H1 (cell line): ENCODE results near the gene ADGRB2. TPM values are rescaled to one million over a fixed set of nuclear protein-coding genes. Genes with fewer than 3 reads are reported as not detected.

Experiments used
- CTCF ChIA-PET: fragments of 300-600 bp; sonication (Branson Sonifier 250); formaldehyde crosslinking; loops from one replicate; lab custom pipeline; 2021; ENCODE audit not compliant: partially characterized antibody; lab: Charles Lee
- POLR2A ChIA-PET: fragments of 300-600 bp; sonication (Branson Sonifier 250); formaldehyde crosslinking; loops from one replicate; lab custom pipeline; 2021; ENCODE audit warnings: inconsistent platforms; ENCODE audit not compliant: partially characterized antibody; lab: Charles Lee
- DNase-seq, 2 experiments: peaks; one replicate each; pipeline versions ENCODE4 v3.0.0 to v3.0.0-alpha.2; 2010 to 2022; ENCODE audit warnings: low spot score in 2 of 2, low read depth in 1 of 2, mixed read lengths in 1 of 2
- FAIRE-seq: peaks from 2 replicates; lab custom pipeline; 2011; peaks lifted over from hg19 to GRCh38; lab: Jason Lieb, UNC
- H2AFZ ChIP-seq: 2 replicates; pipeline ENCODE4 v1.8.1; 2012; ENCODE audit warnings: low read length, inconsistent platforms
- H2AK5ac ChIP-seq: 2 replicates; pipeline ENCODE4 v1.6.1; 2013; ENCODE audit warnings: low read depth, low read length
- H2BK120ac ChIP-seq: replicated peaks from 2 replicates; pipeline ENCODE3; 2013; ENCODE audit warnings: low read depth, low read length, inconsistent platforms
- H2BK12ac ChIP-seq: 2 replicates; pipeline ENCODE4 v1.6.1; 2013; ENCODE audit warnings: low read depth, low read length
- H2BK15ac ChIP-seq: 2 replicates; pipeline ENCODE4 v1.6.1; 2013; ENCODE audit warnings: low read length
- H2BK20ac ChIP-seq: 2 replicates; pipeline ENCODE4 v1.6.1; 2013; ENCODE audit warnings: low read length
- H2BK5ac ChIP-seq: 2 replicates; pipeline ENCODE4 v1.6.1; 2013; ENCODE audit warnings: low read depth, low read length
- H3K14ac ChIP-seq: 2 replicates; pipeline ENCODE4 v1.6.1; 2013; ENCODE audit warnings: inconsistent platforms; ENCODE audit not compliant: insufficient read length
- H3K18ac ChIP-seq: 2 replicates; pipeline ENCODE4 v1.6.1; 2013; ENCODE audit warnings: low read length; ENCODE audit errors: extremely low read depth
- H3K23ac ChIP-seq: 2 replicates; pipeline ENCODE4 v1.6.1; 2013; ENCODE audit warnings: inconsistent platforms; ENCODE audit not compliant: insufficient read length
- H3K23me2 ChIP-seq: 2 replicates; pipeline ENCODE4 v1.6.1; 2013; ENCODE audit warnings: low read depth, low read length
- H3K27ac ChIP-seq: 2 replicates; pipeline ENCODE4 v1.6.1; 2011; ENCODE audit warnings: low read depth, low read length, inconsistent platforms
- H3K27me3 ChIP-seq, 4 experiments: replicated peaks in 1 of 4; 1 replicate in 1 of 4; 2 replicates in 3 of 4; pipeline versions ENCODE4 v1.6.1 to v1.8.1; 2011 to 2013; ENCODE audit warnings: low read length in 3 of 4, mild to moderate bottlenecking in 3 of 4, inconsistent platforms in 2 of 4, mixed read lengths in 2 of 4, moderate library complexity in 1 of 4; ENCODE audit not compliant: control insufficient read depth in 3 of 4, insufficient read depth in 3 of 4; ENCODE audit errors: extremely low read depth in 1 of 4
- H3K36me3 ChIP-seq, 4 experiments: 2 replicates each; pipeline versions ENCODE4 v1.6.1 to v1.8.1; 2011 to 2013; ENCODE audit warnings: mild to moderate bottlenecking in 4 of 4, low read length in 3 of 4, moderate library complexity in 2 of 4, control low read depth in 1 of 4, inconsistent platforms in 1 of 4; ENCODE audit not compliant: insufficient read depth in 4 of 4, control insufficient read depth in 2 of 4
- H3K4ac ChIP-seq: replicated peaks from 2 replicates; pipeline ENCODE3; 2013; ENCODE audit warnings: low read length, low read depth, mixed read lengths, inconsistent platforms; ENCODE audit not compliant: insufficient read length
- H3K4me1 ChIP-seq, 4 experiments: replicated peaks in 1 of 4; 1 replicate in 1 of 4; 2 replicates in 3 of 4; pipeline versions ENCODE4 v1.6.1 to v1.8.1; 2011 to 2013; ENCODE audit warnings: low read length in 3 of 4, inconsistent platforms in 2 of 4, mixed read lengths in 1 of 4; ENCODE audit not compliant: insufficient read depth in 4 of 4, control insufficient read depth in 3 of 4
- H3K4me2 ChIP-seq, 2 experiments: 2 replicates each; pipeline versions ENCODE4 v1.6.1 to v1.8.1; 2011 to 2013; ENCODE audit warnings: low read depth in 2 of 2, low read length in 2 of 2, control low read depth in 1 of 2, inconsistent platforms in 1 of 2, mild to moderate bottlenecking in 1 of 2; ENCODE audit not compliant: insufficient read depth in 1 of 2
- H3K4me3 ChIP-seq, 4 experiments: fragments of 200-600, 300-600 bp in 1 of 4; sonication (generic), shearing (Covaris generic), sonication (Bioruptor Twin) in 1 of 4; 2 replicates each; pipeline versions ENCODE4 v1.5.1 to v1.8.1; 2011 to 2016; ENCODE audit warnings: low read length in 4 of 4, low read depth in 3 of 4, control low read depth in 2 of 4, inconsistent platforms in 2 of 4, mild to moderate bottlenecking in 2 of 4, mixed read lengths in 1 of 4, moderate library complexity in 1 of 4; ENCODE audit not compliant: insufficient read depth in 2 of 4; ENCODE audit errors: extremely low read depth in 1 of 4
- H3K56ac ChIP-seq: replicated peaks from 2 replicates; pipeline ENCODE3; 2013; ENCODE audit warnings: low read depth, mild to moderate bottlenecking, mixed read lengths, low read length, inconsistent platforms; ENCODE audit not compliant: insufficient read length
- H3K79me1 ChIP-seq: 2 replicates; pipeline ENCODE4 v1.6.1; 2013; ENCODE audit warnings: low read depth, low read length, control low read depth
- H3K79me2 ChIP-seq, 2 experiments: 2 replicates each; pipeline versions ENCODE4 v1.6.1 to v1.8.1; 2012 to 2013; ENCODE audit warnings: low read length in 2 of 2, mild to moderate bottlenecking in 2 of 2, inconsistent platforms in 1 of 2; ENCODE audit not compliant: insufficient read depth in 2 of 2, control insufficient read depth in 1 of 2
- H3K9ac ChIP-seq, 4 experiments: replicated peaks in 1 of 4; 1 replicate in 1 of 4; 2 replicates in 3 of 4; pipeline versions ENCODE4 v1.6.1 to v1.8.1; 2011 to 2013; ENCODE audit warnings: low read depth in 3 of 4, low read length in 3 of 4, control low read depth in 2 of 4, mild to moderate bottlenecking in 2 of 4, moderate library complexity in 2 of 4, inconsistent platforms in 1 of 4; ENCODE audit errors: extremely low read depth in 1 of 4
- H3K9me3 ChIP-seq, 2 experiments: 2 replicates each; pipeline versions ENCODE4 v1.6.1 to v1.8.1; 2012 to 2013; ENCODE audit warnings: mild to moderate bottlenecking in 2 of 2, moderate library complexity in 2 of 2, control low read depth in 1 of 2, inconsistent platforms in 1 of 2, low read depth in 1 of 2, low read length in 1 of 2, mixed read lengths in 1 of 2; ENCODE audit not compliant: insufficient read depth in 2 of 2
- H4K20me1 ChIP-seq, 2 experiments: replicated peaks in 1 of 2; 2 replicates each; pipeline versions ENCODE3 to v1.8.1; 2011 to 2013; ENCODE audit warnings: inconsistent platforms in 2 of 2, low read length in 2 of 2, mild to moderate bottlenecking in 1 of 2; ENCODE audit not compliant: insufficient read depth in 2 of 2, control insufficient read depth in 1 of 2
- H4K5ac ChIP-seq: 2 replicates; pipeline ENCODE4 v1.6.1; 2013; ENCODE audit warnings: low read length, low read depth, mixed read lengths, inconsistent platforms; ENCODE audit not compliant: insufficient read length
- H4K8ac ChIP-seq: 2 replicates; pipeline ENCODE4 v1.8.0; 2013; ENCODE audit warnings: mild to moderate bottlenecking, moderate library complexity, low read length, inconsistent platforms; ENCODE audit not compliant: insufficient read depth; ENCODE audit errors: extremely low read depth
- H4K91ac ChIP-seq: replicated peaks from 2 replicates; pipeline ENCODE3; 2013; ENCODE audit warnings: low read length, mixed read lengths, inconsistent platforms; ENCODE audit not compliant: insufficient read length
- BCL11A ChIP-seq, 2 experiments: IDR thresholded peaks; one replicate each; pipeline ENCODE4 v1.6.1; 2011; ENCODE audit warnings: low read depth in 2 of 2, low read length in 2 of 2, mild to moderate bottlenecking in 2 of 2
- BRCA1 ChIP-seq: IDR thresholded peaks from 2 replicates; pipeline ENCODE4 v1.6.1; 2012; ENCODE audit warnings: low read depth, low read length, improper control_type of control experiment
- CHD1 ChIP-seq: IDR thresholded peaks from 2 replicates; pipeline ENCODE4 v1.6.1; 2012; ENCODE audit warnings: low read depth, low read length, improper control_type of control experiment
- EP300 ChIP-seq, 2 experiments: IDR thresholded peaks; 1 replicate in 1 of 2; 2 replicates in 1 of 2; pipeline ENCODE4 v1.6.1; 2011 to 2012; ENCODE audit warnings: low read depth in 2 of 2, low read length in 2 of 2, mild to moderate bottlenecking in 2 of 2, borderline replicate concordance in 1 of 2, inconsistent platforms in 1 of 2, moderate library complexity in 1 of 2
- FOSL1 ChIP-seq: IDR thresholded peaks from 2 replicates; pipeline ENCODE4 v1.6.1; 2011; ENCODE audit warnings: mild to moderate bottlenecking, low read depth, low read length, moderate library complexity; ENCODE audit not compliant: insufficient read depth
- JUND ChIP-seq: IDR thresholded peaks from 2 replicates; pipeline ENCODE4 v1.6.1; 2011; ENCODE audit warnings: mild to moderate bottlenecking, improper control_type of control experiment, low read length
- KDM1A ChIP-seq: fragments of 200-600, 300-600 bp; sonication (generic); IDR thresholded peaks from 2 replicates; pipeline ENCODE4 v1.7.1; 2016; ENCODE audit warnings: mild to moderate bottlenecking, low read length, borderline replicate concordance
- RAD21 ChIP-seq, 2 experiments: IDR thresholded peaks in 1 of 2; conservative IDR thresholded peaks in 1 of 2; 2 replicates each; pipeline ENCODE4 v1.6.1; 2011; ENCODE audit warnings: low read depth in 2 of 2, low read length in 2 of 2, improper control_type of control experiment in 1 of 2, inconsistent platforms in 1 of 2, mild to moderate bottlenecking in 1 of 2, moderate library complexity in 1 of 2
- WGBS, 2 experiments: shearing (Covaris generic) in 1 of 2; methylation state at CpG; one replicate each; pipeline versions ENCODE4 v1.1.6 to v1.1.7; 2013 to 2015; ENCODE audit warnings: low lambda C conversion rate in 2 of 2, mixed read lengths in 2 of 2, inconsistent platforms in 1 of 2, low coverage in 1 of 2, missing lambda C conversion rate in 1 of 2; ENCODE audit not compliant: insufficient replicate concordance in 2 of 2, insufficient coverage in 1 of 2, insufficient read length in 1 of 2; ENCODE audit errors: extremely low coverage in 1 of 2, missing lambda C conversion rate in 1 of 2; 5-methylcytosine and 5-hydroxymethylcytosine counted together
- polyA plus RNA-seq, 7 experiments: library from polyadenylated mRNA; depleted of rRNA in 3 of 7; stranded (reverse) in 5 of 7; unstranded in 2 of 7; fragments of >200 nt in 5 of 7; fragments of 200-250 nt in 2 of 7; gene quantifications; 1 replicate in 5 of 7; 2 replicates in 1 of 7; 4 replicates in 1 of 7; pipeline versions ENCODE4 v1.2.1 to v1.2.3, GENCODE V29; 2011 to 2013; ENCODE audit warnings: missing spikeins in 2 of 7, mixed read lengths in 2 of 7
- total RNA-seq: library from RNA; stranded (reverse); fragmentation: NEBNext Ultra II Directional; extraction: Animal tissue kit (Norgen Biotek cat#: 25700); gene quantifications from 2 replicates; pipeline ENCODE4 v1.2.1, GENCODE V29; 2021
- TF ChIP-seq, protein P1 (sequence below): IDR thresholded peaks from 2 replicates; pipeline ENCODE4 v1.6.1; 2012; ENCODE audit warnings: low read length, inconsistent platforms
- TF ChIP-seq, protein P2 (sequence below): IDR thresholded peaks from 2 replicates; pipeline ENCODE4 v1.6.1; 2011; ENCODE audit warnings: low read depth, mild to moderate bottlenecking, low read length; ENCODE audit not compliant: insufficient read depth

ADGRB2 gene
- total and polyA plus RNA-seq, 2 of the 8 experiments (the other 6 are each of a cell fraction or from before 2014, with no cell fraction given) = 15.6 to 26.2 TPM

DNA sequence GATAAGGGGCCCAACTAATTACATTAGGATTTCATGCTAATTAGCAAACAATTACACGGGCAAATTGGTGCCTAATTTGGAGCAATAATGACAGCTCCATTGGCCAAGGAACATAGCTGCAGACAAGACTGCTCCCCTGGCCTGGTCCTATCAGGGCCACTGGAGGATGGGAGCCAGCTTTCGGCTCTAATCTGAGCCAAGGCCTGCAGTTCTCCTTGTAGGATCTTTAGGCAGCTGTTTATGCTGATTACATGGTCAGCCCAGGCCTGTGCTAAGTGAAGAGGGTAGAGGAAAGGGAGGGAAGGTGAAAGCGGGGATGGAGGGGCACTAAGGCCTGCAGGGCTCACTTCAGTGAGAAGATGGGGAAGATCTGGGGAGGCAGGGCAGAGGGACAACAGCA, 12.4 kb upstream of the ADGRB2 start:
- no peak overlapping the region for H2BK15ac ChIP-seq
- H2AK5ac ChIP-seq = no peak overlapping the region
- no peak overlapping the region for H3K56ac ChIP-seq
- no peak overlapping the region for H3K4me3 ChIP-seq
- ChIA-PET POLR2A (interaction anchor here (1.2 to 1.8 kb wide), 4 partner anchors 8 to 14 kb away, joined by 3 to 6 read pairs (median 4); no protein-coding TSS in a partner anchor), CTCF (interaction anchor here (0.9 to 5.3 kb wide), 11 partner anchors 12 to 188 kb away, joined by 3 to 43 read pairs (median 5); partner anchors contain the start of genes ADGRB2 and SPOCD1)
- no peak overlapping the region for H3K14ac ChIP-seq
- peak overlapping the region; percentile 83; the same call in 1 of the 2 replicates for H4K8ac ChIP-seq
- H2BK120ac ChIP-seq = no peak overlapping the region
- peaks cover 0 to 18% (median 12%) of the 10 kb centered on the region in 4 experiments; a peak in 6 of 7 replicates for H3K4me1 ChIP-seq
- H4K91ac ChIP-seq = no peak overlapping the region
- DNase-seq (no peak), FAIRE-seq (no peak)
- no peaks in the 10 kb centered on the region for H3K36me3 ChIP-seq
- no peak overlapping the region for H3K27ac ChIP-seq
- no peak overlapping the region for H3K4me2 ChIP-seq
- peaks cover 3% of the 10 kb centered on the region; the same call in 1 of the 2 replicates for H3K79me1 ChIP-seq
- H3K23ac ChIP-seq = no peak overlapping the region
- H4K5ac ChIP-seq = no peak overlapping the region
- peaks cover 25 to 38% (median 33%) of the 10 kb centered on the region in 4 experiments for H3K27me3 ChIP-seq
- H3K4ac ChIP-seq = no peak overlapping the region
- H2AFZ ChIP-seq = no peak overlapping the region
- no peak overlapping the region for H2BK20ac ChIP-seq
- no peak overlapping the region; the same call in 1 of the 2 replicates for H2BK12ac ChIP-seq
- H3K23me2 ChIP-seq = peaks cover 7% of the 10 kb centered on the region
- WGBS, 2 experiments = 63% methylated on average over 3 of the region's 3 CpGs; no CpG with 5 or more reads in 1 of the 2 experiments
- H3K9me3 ChIP-seq = no peaks in the 10 kb centered on the region
- no peaks in the 10 kb centered on the region for H3K79me2 ChIP-seq
- H3K9ac ChIP-seq = no peak overlapping the region
- peaks cover 0 to 2% of the 10 kb centered on the region in 2 experiments for H4K20me1 ChIP-seq
- H3K18ac ChIP-seq = no peak overlapping the region
- no peak overlapping the region for H2BK5ac ChIP-seq
- TF ChIP-seq KDM1A = no peak
- TF ChIP-seq, protein P1, sequence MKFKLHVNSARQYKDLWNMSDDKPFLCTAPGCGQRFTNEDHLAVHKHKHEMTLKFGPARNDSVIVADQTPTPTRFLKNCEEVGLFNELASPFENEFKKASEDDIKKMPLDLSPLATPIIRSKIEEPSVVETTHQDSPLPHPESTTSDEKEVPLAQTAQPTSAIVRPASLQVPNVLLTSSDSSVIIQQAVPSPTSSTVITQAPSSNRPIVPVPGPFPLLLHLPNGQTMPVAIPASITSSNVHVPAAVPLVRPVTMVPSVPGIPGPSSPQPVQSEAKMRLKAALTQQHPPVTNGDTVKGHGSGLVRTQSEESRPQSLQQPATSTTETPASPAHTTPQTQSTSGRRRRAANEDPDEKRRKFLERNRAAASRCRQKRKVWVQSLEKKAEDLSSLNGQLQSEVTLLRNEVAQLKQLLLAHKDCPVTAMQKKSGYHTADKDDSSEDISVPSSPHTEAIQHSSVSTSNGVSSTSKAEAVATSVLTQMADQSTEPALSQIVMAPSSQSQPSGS = no peak
- no peak for TF ChIP-seq EP300 (IDR thresholded peaks at IDR 0.05; ENCODE audit: borderline replicate concordance in 1 of 2, low read depth in 2 of 2, low read length in 2 of 2)
- no peak for TF ChIP-seq BCL11A (IDR thresholded peaks at IDR 0.05; ENCODE audit: low read depth in 2 of 2, low read length in 2 of 2)
- TF ChIP-seq FOSL1 = no peak
- TF ChIP-seq BRCA1 = no peak
- TF ChIP-seq JUND = no peak
- no peak for TF ChIP-seq CHD1
- no peak for TF ChIP-seq RAD21 (IDR thresholded peaks at IDR 0.05 in 1 of 2, conservative IDR thresholded peaks at IDR 0.05 in 1 of 2; ENCODE audit: low read depth in 2 of 2, low read length in 2 of 2)
- TF ChIP-seq, protein P2, sequence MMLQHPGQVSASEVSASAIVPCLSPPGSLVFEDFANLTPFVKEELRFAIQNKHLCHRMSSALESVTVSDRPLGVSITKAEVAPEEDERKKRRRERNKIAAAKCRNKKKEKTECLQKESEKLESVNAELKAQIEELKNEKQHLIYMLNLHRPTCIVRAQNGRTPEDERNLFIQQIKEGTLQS = no peak
